GM15510 (cell line): ENCODE measurements around the gene TSKU.

Experiments
- POLR2A ChIP-seq: IDR thresholded peaks from 3 replicates; pipeline ENCODE4 v1.6.1; 2011; ENCODE audit warnings: borderline replicate concordance; ENCODE audit not compliant: insufficient read length; ENCODE audit errors: extremely low read depth

Gene TSKU

DNA sequence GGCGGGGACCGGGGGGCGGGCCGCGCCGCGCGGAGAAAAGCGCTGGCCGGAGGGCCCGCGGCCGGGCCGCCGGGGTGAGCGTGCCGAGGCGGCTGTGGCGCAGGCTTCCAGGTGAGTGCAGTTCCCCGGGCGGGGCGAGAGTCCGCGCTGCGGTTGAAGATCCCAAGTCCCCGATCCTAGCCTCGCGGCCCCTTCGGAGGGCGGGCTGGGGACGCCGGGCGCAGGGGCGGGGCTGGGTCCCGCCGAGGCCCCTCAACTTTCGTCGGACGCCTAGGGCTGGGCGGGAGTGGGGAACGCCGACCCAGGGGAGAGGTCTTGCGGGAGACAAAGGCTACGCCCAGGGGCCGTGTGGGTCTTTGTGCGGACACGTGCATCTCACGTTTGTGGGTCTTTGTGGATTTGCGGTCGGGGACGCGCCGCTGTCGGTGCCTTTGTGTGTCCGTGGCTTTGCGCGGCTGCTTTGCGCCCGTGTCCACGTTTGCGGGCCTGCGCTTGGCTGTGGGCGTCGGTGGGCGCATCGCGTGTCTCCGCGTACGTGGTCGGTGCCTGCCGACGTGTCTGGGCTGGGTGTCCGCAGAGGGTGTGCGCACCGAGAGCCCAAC, at the start of gene TSKU:
TSS of gene TSKU (plus strand) at position 63 of the 602 bp plus-strand sequence. CDS start 12,261 bp downstream, outside the sequence.
- no peak for TF ChIP-seq POLR2A

GRCh38 chr11:76734456-76735420, 48.4 kb upstream of the TSKU start:
- TF ChIP-seq POLR2A: no peak

GRCh38 chr11:76735841-76736240, 47.3 kb upstream of the TSKU start:
- TF ChIP-seq POLR2A: no peak

- TF ChIP-seq POLR2A: no peak
Measured at GRCh38 chr11:76736266-76736665, 46.9 kb upstream of the TSKU start.

GRCh38 chr11:76736773-76737495, 46.2 kb upstream of the TSKU start:
- TF ChIP-seq POLR2A: no peak

GRCh38 chr11:76738618-76739240, 44.4 kb upstream of the TSKU start:
- TF ChIP-seq POLR2A: no peak

- TF ChIP-seq POLR2A: no peak
Measured at GRCh38 chr11:76739798-76740197, 43.4 kb upstream of the TSKU start.

GRCh38 chr11:76740772-76741171, 42.4 kb upstream of the TSKU start:
- TF ChIP-seq POLR2A: no peak

DNA sequence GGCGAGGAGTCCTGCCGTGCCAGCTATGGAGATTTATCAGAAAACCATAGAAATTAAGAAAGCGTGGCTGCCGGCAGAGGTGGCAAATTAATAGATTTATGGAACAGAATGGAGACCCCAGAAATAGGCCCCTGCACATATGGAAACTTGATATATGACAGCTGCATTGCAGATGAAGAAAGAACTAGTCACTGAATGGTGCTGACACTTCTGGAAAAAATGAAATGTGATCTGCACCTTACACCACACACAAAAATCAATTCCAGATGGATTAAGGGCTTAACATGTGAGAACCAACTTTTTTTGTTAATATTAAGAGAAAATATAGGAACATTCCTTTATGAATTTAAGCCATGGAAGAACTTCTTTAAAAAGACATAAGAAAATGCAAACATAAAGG, 40.3 kb upstream of the TSKU start:
- TF ChIP-seq POLR2A: no peak

DNA sequence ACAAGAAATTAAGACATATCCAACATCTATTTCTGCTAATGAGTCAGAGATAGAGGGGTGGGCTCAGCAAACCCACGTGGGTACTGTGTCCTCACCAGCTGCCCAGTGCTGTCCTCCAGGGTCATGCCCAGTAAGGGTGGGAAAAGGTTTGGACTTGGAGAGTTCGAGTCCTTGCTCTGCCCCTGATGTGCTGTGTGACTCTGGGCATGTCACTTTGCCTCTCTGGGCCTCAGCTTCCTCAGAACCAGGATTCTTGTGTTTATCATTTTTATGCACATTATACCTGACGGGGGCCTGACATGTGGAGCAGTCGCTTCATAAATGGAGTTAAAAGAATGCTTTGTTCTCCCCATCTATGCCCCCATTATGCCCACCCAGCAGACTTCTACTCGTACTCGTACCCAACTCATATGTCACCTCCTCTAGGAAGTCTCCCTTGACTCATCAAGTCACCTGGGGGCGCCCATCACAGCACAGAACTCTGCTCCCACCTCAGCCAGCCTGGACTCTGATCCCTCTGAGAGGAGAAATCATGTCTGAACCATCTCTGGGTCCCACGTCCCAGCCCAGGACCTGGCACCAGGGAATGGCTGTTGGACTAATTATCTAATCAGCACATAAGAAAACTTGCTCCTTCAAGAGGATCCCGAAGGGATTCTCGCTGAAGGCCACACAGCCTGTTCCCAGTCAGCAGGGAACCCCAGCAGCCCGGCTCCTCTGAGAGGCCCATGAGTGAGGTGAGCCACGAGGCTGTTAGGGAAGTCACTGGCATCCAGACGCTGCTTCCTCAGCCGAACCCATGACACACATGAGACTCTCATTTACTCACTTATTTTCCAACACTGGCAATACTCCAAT, 38.7 kb upstream of the TSKU start:
- TF ChIP-seq POLR2A: no peak

DNA sequence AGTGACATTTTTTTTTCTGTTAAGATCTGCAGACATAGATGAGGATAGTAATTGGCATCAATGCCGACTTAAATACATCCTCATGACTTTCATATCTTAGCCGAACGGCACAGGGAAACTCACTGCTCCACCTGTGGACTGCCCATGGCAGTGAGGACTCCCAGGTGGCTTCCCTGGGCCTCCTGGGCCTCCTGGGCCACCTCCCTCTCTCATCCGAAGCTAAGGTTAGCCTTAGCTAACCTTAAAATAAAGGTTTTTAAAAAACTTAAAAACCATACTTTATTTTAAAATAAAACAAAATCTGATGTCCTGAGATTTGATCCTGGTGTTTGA, 38.1 kb upstream of the TSKU start:
- no peak for TF ChIP-seq POLR2A

DNA sequence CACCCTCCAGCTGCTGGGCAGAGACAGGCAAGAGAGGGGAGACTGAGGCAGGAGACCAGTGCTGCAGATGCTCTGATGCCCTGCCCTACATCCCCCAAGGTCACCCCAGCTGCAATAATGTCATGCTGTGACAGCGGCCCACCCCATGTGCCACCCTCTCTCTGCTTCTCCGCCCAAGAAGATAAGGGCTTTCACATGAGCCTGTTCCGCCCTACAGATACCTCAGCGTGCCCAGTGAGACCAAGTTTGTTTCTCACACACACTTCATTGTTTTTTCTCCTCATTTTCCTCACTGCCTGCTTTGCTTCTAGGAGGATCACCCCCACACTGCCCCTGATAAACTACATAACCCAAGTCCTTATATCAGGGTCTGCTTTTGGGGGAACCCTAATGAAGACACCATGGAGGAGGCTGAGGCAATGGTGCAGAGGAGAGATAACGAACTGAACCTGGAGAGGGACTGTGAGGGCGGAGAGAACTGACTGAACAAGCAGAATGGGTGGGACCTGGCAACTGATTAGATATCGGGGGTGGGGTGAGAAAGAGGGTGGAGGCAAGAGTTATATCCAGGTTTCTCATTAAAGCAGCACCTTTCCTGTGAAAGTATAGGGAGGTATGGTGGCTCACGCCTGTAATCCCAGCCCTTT, 37.5 kb upstream of the TSKU start:
- TF ChIP-seq POLR2A: no peak

DNA sequence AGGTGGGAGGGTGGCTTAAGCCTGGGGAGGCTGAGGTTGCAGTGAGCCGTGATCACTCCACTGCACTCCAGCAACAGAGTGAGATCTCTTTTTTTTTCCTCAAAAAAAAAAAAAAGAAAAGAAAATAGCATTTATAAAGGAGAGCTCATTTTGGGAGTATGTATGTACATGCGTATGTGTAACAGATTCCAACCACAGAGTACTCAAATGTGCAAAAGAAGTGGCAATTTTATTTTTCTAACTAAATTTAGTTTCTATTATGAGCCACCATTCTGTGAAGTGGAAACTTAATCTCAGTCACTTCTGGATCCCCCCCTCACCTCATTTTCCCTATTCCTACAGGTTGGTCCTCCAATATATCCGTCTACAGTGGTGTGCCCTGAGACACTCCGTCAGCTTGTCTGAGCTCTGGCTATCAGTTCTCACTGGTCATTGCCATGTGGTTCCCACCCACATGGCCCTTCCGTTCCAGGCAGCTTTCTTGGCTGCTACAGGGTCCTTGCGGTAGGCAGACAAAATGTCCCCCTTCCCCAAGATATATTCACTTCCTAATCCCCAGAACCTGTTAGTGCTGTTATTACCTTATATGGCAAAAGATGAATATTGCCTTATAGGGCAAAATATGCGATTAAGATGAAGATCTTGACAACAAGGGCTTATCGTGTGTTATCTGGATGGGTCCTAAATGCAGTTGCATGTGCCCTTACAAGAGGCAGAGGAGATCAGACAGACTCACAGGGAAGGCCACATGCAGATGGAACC, 35.8 kb upstream of the TSKU start:
- no peak for TF ChIP-seq POLR2A
